ENCODE measurements around the gene HRG.

- TF ChIP-seq, protein P1, sequence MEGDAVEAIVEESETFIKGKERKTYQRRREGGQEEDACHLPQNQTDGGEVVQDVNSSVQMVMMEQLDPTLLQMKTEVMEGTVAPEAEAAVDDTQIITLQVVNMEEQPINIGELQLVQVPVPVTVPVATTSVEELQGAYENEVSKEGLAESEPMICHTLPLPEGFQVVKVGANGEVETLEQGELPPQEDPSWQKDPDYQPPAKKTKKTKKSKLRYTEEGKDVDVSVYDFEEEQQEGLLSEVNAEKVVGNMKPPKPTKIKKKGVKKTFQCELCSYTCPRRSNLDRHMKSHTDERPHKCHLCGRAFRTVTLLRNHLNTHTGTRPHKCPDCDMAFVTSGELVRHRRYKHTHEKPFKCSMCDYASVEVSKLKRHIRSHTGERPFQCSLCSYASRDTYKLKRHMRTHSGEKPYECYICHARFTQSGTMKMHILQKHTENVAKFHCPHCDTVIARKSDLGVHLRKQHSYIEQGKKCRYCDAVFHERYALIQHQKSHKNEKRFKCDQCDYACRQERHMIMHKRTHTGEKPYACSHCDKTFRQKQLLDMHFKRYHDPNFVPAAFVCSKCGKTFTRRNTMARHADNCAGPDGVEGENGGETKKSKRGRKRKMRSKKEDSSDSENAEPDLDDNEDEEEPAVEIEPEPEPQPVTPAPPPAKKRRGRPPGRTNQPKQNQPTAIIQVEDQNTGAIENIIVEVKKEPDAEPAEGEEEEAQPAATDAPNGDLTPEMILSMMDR (IDR thresholded peaks at IDR 0.05): no peak
- TF ChIP-seq POLR2A (IDR thresholded peaks at IDR 0.05): no peak
These were observed 28.0 kb downstream of the HRG start for GRCh38 chr3:186693843-186694242.

Data from esophagus squamous epithelium (tissue), 4 donors.